CD4-positive, alpha-beta T cell treated with Interferon alpha-2 for 1 hour (primary cell): ENCODE data around the gene TRPC3.
A peak's percentile ranks its signal among the peaks of the same experiment; 100 is the strongest.

Experiments used
- DNase-seq, 2 donors: peaks; one replicate each; pipeline ENCODE4 v3.0.0-alpha.2; 2020 to 2022

Gene TRPC3

DNA sequence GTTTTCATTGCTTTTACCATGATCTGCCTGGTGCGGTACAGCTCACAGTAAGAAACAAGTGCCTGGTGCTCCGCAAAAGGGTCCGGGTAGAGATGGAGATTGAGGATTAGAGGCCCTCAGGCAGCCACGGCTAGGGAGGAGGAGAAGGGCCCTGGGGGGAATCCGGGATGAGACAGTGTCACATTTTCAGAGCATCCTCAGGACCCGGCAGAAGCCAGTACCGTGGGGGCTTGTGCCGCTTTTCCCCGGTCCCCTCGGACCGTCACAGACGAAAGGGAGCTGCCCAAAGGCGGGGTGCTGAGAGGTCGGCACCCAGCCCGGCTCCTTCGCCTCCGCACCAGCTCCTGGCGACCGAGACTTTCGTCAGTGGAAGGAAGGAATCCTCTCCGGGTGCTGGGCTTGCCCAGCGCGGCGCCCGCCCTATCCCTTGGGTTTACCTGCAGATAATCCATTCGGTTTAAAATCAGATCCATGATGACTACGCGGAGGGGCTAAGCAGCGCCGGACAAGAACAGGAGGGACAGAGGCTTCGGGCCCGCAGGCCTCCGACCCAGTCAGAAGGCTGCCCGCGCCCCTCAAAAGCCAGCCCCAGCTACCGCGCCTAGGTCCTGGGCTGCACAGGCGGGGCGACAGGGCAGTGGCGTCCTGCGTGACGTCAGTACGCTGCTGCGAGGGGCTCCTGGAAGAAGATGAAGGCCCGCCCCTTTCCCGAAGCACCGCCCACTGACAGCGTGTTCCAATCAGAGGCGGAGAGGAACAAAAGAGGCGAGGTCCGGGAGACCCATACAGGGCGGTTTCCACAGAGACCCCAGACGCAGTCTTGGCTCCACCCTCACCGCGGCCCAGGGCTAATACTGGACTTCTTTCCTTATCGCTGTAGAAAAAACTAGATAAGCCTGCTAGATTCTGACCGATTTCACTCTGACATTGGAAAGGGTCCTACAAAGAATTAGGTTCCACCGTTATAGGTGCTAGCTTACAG, 81.7 kb downstream of the TRPC3 start, which contains the start of gene BBS7:
TSS of gene BBS7 (minus strand) at position 634 of the 982 bp plus-strand sequence. CDS start at position 473, 161 bp downstream.
- DNase-seq, result peak; percentile 96 to 97

DNA sequence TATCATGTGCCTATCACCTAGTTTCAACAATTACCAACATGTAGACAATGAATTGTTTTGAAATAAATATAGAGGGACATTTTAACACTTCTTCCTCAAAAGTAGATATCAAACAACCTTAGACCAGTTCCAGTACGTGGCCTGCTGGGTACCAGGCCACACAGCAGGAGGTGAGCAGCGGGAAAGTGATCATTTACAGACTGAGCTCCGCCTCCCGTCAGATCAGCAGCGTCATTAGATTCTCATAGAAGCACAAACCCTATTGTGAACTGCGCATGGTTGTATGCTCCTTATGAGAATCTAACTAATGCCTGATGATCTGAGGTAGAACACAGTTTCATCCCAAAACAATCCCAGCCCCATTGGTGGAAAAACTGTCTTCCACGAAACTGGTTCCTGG, 88.1 kb downstream of the TRPC3 start:
- DNase-seq, result no peak

DNA sequence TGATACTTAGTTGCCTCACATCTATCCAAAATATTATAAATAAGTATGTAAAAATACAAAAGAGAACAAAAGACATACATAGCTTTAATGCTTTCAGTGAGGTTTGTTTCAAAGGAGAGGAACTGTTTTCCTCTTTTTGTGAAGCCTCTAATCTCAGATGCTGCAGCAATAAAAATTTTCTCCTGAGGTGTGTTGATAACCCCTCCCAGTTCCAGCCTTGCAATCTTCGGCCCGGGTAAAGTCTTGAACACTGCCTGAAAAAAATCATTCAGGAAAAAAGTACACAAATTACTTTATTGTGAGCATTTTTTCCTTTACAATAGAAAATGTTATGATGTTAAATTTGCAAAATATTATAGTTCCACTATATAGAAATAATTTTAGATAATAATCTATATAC, 90.4 kb downstream of the TRPC3 start:
- DNase-seq, result no peak

DNA sequence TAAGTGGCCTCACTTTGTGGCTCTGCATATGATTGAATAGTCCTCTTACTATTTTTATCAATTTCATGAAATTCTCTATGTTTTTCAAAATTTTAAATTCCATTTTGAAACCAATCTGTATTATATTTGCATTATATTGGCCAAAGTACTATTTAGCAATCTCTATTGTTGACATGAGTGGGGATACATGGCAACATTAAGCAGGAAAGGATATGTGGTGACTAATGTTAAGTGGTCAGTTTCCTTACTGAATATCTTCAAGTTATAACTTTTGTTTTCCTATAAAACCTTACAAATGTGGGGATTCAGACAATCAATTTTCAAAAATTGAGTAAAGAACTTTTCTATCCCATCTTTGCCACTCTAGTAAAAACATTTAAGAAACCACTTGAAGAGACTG, 91.7 kb downstream of the TRPC3 start:
- no peak for DNase-seq

DNA sequence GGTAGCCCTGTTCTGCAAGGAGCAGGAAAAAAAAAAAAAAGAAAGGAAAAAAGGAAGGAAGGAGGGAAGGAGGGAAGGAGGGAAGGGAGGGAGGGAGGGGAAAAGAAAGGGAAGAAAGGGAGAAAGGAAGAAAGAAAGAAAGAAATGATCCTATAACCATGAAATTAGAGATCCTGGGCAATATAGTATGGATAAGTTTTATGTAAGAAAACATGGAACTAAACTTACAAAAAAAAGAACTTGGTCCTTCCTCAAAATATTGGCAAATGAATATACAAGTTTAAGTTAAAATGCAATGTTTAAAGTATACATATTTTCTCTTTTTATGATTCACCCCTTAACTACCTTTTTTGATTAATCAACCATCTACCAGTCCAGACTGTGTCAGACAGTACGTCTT, 100.5 kb downstream of the TRPC3 start:
- no peak for DNase-seq

DNA sequence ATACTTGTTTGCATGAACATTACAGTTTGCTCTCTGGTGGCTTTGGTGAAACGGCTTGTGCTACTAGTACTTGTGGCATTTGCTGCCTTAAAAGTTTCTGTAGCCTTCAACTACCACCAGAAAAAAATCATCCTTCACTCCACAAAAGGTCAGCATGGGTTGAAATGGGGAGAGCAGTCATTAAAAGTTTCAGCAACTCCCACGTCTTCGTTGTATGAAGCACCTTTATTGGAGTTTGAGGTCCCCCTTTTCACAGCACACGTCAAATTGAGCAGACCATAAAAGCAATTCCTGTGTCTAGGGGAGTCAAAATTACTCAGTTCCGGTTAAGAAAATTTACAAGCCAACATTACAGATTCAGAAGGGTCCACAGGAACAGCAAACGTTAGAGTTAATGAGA, 105.2 kb downstream of the TRPC3 start:
- no peak for DNase-seq

DNA sequence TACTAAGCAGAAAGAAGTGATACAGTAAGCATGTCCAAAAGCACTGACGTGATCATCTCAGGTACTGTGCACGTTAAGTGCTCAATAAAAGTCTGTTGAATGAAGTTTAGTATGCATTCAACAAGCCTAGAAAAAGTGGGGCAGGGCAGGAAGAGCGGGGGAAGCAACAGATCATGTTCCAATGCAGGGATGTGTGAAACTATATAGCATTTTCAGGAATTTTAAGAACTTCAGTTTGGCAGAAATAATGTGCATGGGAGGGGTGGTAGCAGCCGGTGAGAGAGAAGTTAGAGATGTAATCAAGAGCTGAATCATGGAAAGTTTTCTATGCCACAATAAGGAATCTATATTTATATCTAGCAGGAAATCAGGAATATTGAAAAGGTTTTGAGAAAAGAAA, 109.0 kb downstream of the TRPC3 start:
- DNase-seq, result no peak

DNA sequence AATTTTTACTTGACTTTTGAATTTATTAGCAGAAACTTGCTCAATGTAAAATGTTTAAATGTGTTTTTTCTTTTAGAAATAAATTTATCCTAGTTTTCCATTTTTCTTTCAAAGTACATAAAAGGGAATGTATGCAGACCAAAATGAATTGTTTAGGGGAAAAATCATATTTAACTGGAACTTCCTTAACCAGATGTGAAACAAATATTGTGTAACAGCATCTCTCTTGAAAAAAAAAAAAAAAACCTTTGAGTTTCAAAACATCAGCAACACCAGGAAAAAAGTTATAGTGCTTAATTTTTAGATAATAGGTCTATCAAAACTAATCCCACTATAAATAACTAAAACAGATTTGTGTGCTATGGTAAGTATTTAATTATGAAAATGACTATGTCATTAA, 113.7 kb downstream of the TRPC3 start:
- no peak for DNase-seq

DNA sequence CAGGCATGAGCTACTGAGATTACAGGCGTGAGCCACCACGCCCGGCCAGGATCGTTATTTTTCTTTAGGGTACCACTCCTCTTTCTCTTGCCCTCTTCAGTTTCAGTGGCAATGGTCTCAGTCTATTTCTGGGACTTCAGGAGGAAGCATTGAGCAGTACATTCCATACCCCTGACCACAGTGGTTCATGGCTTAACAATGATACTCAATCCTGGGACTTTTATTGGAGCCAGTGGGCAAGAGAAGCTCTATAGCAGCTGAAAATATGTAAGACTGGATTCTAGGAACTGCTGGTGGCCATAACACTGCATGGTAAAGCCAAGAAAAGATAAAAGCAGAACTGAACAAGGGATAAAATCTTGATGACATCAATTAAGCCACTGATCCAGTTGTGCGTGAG, 122.3 kb downstream of the TRPC3 start:
- DNase-seq, result no peak
